Epithelial cell of esophagus (primary cell): ENCODE measurements around the gene FBXL17.
A peak's percentile ranks its signal among the peaks of the same experiment; 100 is the strongest.

ENCODE experiments used
- DNase-seq: peaks from one replicate; pipeline ENCODE4 v3.0.0; 2010; ENCODE audit warnings: low read depth
- H3K4me3 ChIP-seq: 2 replicates; pipeline ENCODE4 v1.5.1; 2011; ENCODE audit warnings: mild to moderate bottlenecking, low read length, control low read depth
- TF ChIP-seq, protein P1 (sequence below): IDR thresholded peaks from 2 replicates; pipeline ENCODE4 v1.5.1; 2011; ENCODE audit warnings: low read depth, mild to moderate bottlenecking, low read length, control low read depth, inconsistent platforms; ENCODE audit not compliant: insufficient read depth; ENCODE audit errors: missing control alignments

Gene FBXL17

DNA sequence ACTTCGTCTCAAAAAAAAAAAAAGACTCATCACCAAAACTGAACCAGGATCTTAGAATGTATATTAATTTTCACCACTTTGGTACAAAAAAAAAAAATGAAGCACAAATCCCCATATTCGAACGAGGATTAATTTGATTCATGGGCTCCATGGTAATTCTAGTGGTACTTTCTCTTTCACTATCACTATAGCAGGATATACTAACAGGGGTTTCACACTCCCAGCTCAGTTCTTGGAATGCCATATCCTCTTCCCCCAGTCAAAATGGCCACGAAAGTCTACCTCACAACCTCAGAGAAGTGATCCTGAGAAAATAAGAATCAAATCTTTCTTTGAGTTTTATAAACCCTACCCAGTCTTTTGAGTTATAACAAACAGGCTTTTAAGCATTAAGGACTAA, 235.7 kb downstream of the FBXL17 start:
- TF ChIP-seq, protein P1, sequence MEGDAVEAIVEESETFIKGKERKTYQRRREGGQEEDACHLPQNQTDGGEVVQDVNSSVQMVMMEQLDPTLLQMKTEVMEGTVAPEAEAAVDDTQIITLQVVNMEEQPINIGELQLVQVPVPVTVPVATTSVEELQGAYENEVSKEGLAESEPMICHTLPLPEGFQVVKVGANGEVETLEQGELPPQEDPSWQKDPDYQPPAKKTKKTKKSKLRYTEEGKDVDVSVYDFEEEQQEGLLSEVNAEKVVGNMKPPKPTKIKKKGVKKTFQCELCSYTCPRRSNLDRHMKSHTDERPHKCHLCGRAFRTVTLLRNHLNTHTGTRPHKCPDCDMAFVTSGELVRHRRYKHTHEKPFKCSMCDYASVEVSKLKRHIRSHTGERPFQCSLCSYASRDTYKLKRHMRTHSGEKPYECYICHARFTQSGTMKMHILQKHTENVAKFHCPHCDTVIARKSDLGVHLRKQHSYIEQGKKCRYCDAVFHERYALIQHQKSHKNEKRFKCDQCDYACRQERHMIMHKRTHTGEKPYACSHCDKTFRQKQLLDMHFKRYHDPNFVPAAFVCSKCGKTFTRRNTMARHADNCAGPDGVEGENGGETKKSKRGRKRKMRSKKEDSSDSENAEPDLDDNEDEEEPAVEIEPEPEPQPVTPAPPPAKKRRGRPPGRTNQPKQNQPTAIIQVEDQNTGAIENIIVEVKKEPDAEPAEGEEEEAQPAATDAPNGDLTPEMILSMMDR = no peak
- no peak overlapping the region for H3K4me3 ChIP-seq
- DNase-seq = no peak

DNA sequence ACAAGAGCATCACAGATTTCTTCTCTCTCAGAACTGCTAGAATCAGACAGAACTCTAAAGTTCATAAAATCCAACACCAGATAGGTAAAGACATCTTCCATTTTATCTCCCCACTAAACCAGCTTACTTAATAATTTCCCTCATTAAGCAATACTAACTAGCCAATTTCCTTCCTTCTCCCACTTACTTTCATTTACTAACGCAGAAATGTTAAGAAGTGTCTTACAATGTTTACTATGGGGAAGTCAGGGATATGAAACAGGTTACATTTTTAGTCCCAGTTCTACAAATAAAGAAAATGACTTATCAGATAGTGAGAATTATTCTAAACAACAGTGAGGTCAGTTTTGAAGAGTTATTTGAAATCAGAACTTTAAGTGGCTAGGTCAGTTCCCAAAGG, 236.5 kb downstream of the FBXL17 start:
- H3K4me3 ChIP-seq = no peak overlapping the region
- DNase-seq = no peak
- TF ChIP-seq, protein P1 = no peak

DNA sequence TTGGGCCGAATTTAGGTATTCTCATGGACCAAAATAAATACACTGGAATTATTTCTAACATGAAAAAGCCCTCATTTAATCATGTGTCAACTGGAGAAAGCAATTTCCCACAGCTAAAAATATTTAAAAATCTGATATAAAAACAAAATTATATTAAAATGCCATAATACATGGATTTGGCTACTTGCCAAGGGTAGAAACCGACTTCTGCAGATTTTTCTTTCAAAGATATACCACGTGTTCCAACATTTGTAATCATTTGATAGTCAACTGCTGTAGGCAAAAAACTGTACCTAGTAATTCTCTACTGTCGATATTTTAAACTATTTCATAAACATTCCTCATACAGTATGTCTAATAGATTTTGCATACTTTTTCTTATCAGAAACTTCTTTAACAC, 237.6 kb downstream of the FBXL17 start:
- H3K4me3 ChIP-seq = no peak overlapping the region
- DNase-seq = no peak
- TF ChIP-seq, protein P1 = no peak

DNA sequence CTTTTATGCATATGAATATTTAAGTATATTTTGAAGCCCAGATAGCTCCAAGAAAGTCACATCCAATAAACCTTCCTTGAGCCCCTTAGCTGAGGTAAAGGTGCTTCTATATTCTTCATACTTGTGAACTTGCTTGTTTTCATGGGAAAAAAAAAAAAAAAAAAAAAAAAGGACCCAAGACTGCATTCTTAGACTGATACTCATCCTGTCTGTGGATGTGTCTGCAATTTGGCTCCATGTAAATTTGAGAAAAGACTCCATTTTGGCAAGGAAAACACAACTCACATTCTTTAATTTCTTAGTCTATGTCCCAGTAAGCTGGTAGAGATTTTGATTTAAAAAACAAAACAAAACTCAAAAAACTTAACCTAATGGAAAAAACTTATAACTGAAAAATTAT, 238.3 kb downstream of the FBXL17 start:
- H3K4me3 ChIP-seq = no peak overlapping the region
- TF ChIP-seq, protein P1 = no peak
- peak; percentile 16 for DNase-seq

DNA sequence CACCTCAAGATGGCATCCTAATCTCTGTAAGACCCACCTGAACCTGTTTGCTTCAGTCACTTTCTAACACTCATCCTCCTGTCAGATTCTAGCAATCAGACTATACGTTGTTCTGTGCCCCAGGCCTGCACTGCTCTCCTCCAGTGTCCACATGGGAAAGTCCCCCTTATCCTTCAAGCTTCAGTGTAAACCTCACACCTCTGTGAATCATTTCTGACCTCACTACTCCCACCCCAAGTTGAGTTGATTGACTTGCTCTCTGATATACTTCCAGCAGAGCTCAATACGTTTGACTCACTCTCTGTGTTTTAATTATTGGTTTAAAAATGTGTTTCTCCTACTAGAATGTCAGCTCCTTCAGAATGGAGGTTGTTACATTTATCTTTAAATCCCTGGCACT, 240.2 kb downstream of the FBXL17 start:
- DNase-seq = peak; percentile 44
- TF ChIP-seq, protein P1 = no peak
- no peak overlapping the region for H3K4me3 ChIP-seq

DNA sequence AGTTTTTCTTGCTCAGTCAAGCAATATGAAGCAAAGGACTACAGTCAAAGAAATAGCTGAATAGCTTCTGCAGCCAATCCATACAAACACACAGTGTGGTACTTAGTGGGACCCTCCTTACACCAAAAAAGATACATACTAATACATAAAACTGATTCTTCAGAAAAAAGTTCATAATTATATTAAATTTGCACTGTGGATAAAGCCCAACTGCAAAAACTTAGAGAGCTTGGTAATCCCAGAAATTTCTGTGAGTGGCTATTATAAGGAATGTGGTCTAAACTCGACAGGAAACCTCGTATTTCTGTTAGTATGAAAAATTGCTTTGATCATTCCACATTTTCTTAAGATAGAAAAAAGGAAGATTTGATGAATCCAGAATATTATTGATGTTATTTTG, 245.4 kb downstream of the FBXL17 start:
- H3K4me3 ChIP-seq = no peak overlapping the region
- TF ChIP-seq, protein P1 = no peak
- DNase-seq = no peak

DNA sequence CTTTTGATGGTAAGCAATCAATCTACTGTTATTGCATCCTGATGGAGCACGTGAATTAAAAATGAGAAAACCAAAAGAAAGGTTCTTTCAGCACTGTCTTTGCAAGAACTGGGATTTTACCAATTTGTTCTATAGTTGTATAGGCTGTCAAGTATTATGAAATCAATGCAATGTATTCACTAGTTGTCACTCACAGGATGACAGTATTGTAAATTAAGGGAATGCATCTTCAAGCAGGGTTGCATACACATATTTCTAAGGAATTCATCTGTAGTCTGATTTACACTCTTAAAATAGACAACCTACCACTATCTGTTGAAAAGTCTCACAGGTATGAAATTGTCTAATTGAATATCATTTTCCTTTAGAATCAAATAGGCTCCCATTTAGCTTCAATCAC, 252.8 kb downstream of the FBXL17 start:
- no peak for DNase-seq
- TF ChIP-seq, protein P1 = no peak
- no peak overlapping the region for H3K4me3 ChIP-seq
